ENCODE data around the gene PRM1. TPM values are rescaled to one million over a fixed set of nuclear protein-coding genes. Genes with fewer than 3 reads are reported as not detected.

Gene PRM1
- total and polyA plus RNA-seq, 10 donors, result not detected

DNA sequence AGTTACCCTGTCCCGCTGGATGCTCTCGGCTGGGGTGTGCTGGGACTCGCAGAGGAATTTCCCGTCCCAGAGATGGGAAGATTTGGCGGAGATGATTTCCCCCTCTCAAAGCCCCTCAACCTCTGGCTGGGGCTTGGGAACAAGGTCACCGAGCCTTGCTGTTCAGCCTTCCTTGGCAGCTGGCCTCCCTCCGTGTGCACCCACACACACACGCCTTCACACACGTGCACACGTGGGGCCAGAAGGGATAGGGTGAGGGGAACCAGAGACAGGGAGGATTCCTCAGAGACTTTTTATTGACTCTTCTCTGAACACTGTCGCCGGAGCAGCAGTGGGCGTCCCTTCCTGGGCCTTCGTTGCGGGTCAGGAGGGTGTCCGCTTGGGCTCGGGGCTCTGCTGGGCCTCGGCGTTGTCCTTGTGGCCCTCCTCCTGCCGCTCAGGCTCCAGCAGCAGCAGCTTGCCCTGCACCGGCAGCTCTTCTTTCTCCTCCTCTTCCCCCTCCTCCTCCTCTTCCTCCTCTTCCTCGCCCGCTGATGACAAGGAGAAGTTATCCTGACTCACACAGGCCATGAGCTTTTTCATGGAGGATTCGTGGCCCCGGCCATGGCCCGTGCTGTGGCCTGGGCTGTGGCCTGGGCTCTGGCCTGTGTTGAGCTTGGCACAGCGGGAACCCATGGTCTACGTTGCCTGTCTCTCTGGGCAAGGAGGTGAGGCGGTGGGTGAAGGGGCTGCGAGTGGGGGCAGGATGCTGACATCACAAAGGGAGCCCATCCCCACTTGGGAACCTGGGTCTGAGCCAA lies 8.0 kb downstream of the PRM1 start, which contains the start of gene PRM3:
TSS of gene PRM3 (minus strand) at position 709 of the 800 bp plus-strand sequence. CDS start at position 675, 34 bp downstream.
- H3K4me1 ChIP-seq, result no peaks in the 10 kb centered on the region
- no peaks in the 10 kb centered on the region for H3K27me3 ChIP-seq (replicated peaks in 1 of 7)
- no peak for TF ChIP-seq POLR2A (IDR thresholded peaks at IDR 0.05)
- TF ChIP-seq POLR2AphosphoS5 (IDR thresholded peaks at IDR 0.05), result no peak
- TF ChIP-seq, protein P1, sequence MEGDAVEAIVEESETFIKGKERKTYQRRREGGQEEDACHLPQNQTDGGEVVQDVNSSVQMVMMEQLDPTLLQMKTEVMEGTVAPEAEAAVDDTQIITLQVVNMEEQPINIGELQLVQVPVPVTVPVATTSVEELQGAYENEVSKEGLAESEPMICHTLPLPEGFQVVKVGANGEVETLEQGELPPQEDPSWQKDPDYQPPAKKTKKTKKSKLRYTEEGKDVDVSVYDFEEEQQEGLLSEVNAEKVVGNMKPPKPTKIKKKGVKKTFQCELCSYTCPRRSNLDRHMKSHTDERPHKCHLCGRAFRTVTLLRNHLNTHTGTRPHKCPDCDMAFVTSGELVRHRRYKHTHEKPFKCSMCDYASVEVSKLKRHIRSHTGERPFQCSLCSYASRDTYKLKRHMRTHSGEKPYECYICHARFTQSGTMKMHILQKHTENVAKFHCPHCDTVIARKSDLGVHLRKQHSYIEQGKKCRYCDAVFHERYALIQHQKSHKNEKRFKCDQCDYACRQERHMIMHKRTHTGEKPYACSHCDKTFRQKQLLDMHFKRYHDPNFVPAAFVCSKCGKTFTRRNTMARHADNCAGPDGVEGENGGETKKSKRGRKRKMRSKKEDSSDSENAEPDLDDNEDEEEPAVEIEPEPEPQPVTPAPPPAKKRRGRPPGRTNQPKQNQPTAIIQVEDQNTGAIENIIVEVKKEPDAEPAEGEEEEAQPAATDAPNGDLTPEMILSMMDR (IDR thresholded peaks at IDR 0.05 in 8 of 11, conservative IDR thresholded peaks at IDR 0.05 in 3 of 11), result no peak
- intact Hi-C loops (cut with DNase I; ENCODE audit: low total_unique reads), result no loop called here
- no peaks in the 10 kb centered on the region for H3K36me3 ChIP-seq
- no peak within 1 kb of the TSS for H3K4me3 ChIP-seq
- DNase-seq, result no peak
- 74 to 90% (median 84%) methylated on average over 27 to 30 of the region's 30 CpGs for WGBS, 5 donors
- no peaks in the 10 kb centered on the region for H3K9me3 ChIP-seq
- no peak within 1 kb of the TSS for H3K27ac ChIP-seq

DNA sequence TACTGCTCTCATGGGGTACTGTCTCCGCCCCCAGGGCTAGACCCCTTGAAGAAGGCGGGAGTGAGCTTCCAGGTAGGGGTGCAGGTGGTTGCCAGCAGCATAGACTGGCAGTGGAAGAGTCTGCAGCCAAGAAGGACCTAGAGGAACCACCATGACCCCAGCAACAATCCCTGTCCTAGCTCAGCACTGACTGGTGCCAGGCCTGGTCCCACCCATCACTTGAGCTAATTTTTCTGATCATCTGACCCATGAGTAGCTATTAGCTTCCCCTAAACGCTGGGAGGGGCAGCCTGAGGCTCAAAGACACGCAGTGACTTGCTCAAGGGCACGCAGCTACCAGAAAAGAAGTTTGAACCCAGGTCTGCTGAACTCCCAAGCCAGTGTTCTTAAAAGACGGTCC lies 8.6 kb downstream of the PRM1 start:
- no peak overlapping the region for H3K4me3 ChIP-seq
- TF ChIP-seq, protein P1 (IDR thresholded peaks at IDR 0.05 in 8 of 11, conservative IDR thresholded peaks at IDR 0.05 in 3 of 11), result no peak
- TF ChIP-seq POLR2A (IDR thresholded peaks at IDR 0.05) (no peak), POLR2AphosphoS5 (IDR thresholded peaks at IDR 0.05) (no peak)
- intact Hi-C loops (cut with DNase I; ENCODE audit: low total_unique reads), result no loop called here
- DNase-seq, result no peak
- H3K27ac ChIP-seq, result no peak overlapping the region
- WGBS, 5 donors, result 83 to 94% (median 91%) methylated on average over 6 of the region's 6 CpGs
- no peaks in the 10 kb centered on the region for H3K36me3 ChIP-seq
- no peaks in the 10 kb centered on the region for H3K4me1 ChIP-seq
- no peaks in the 10 kb centered on the region for H3K9me3 ChIP-seq
- no peaks in the 10 kb centered on the region for H3K27me3 ChIP-seq (replicated peaks in 1 of 7)

DNA sequence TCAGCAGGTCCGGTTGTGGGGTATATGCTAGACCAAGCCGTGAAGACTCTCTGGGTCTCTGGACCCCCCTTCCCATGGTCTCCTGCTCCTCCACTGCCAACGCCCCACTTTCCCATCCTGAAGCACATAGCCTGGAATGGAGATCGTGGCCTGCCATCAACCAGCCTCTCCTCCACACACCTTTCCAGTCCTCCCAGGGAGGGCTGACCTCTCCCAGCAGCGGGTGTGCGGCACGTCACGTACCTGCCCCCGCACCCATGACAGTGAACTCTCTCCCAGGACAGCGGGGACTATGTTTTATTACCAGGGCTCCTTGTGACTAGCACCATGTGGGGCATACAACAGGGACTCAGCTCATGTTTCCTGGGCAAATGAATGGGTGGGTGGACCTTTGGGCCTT lies 9.5 kb downstream of the PRM1 start:
- no peaks in the 10 kb centered on the region for H3K4me1 ChIP-seq
- no peaks in the 10 kb centered on the region for H3K36me3 ChIP-seq
- TF ChIP-seq POLR2A (IDR thresholded peaks at IDR 0.05) (no peak), POLR2AphosphoS5 (IDR thresholded peaks at IDR 0.05) (no peak)
- TF ChIP-seq, protein P1 (IDR thresholded peaks at IDR 0.05 in 8 of 11, conservative IDR thresholded peaks at IDR 0.05 in 3 of 11), result no peak
- intact Hi-C loops (cut with DNase I; ENCODE audit: low total_unique reads), result no loop called here
- H3K27ac ChIP-seq, result no peak overlapping the region
- no peak overlapping the region for H3K4me3 ChIP-seq
- no peaks in the 10 kb centered on the region for H3K27me3 ChIP-seq (replicated peaks in 1 of 7)
- WGBS, 5 donors, result 95 to 97% (median 95%) methylated on average over 10 of the region's 10 CpGs
- no peak for DNase-seq
- no peaks in the 10 kb centered on the region for H3K9me3 ChIP-seq

DNA sequence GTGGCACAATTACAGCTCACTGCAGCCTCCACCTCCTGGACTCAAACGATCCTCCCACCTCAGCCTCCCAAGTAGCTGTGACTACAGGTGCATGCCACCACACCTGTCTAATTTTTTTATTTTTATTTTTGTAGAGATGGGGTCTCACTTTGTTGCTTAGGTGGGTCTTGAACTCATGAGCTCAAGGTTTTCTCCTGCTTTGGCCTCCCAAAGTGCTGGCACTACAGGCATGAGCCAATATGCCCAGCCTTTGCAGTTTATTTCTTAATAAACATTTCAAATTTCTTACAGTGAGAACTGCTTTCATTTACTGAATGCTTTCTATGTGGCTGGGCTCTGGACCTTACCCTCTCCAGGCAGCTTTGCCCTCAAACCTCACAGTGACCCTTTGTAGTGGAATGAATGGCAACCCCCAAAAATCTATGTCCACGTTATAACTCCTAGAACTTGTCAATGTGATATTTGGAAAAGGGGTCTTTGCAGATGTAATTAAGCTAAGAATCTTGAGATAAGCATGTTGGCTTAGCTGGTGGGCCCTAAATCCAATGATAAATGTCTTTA lies 10.4 kb downstream of the PRM1 start:
- Histone ChIP-seq H3K36me3 (no peaks in the 10 kb centered on the region), H3K27me3 (replicated peaks in 1 of 7) (no peaks in the 10 kb centered on the region), H3K27ac (no peak overlapping the region), H3K4me3 (no peak overlapping the region), H3K9me3 (no peaks in the 10 kb centered on the region), H3K4me1 (no peaks in the 10 kb centered on the region)
- intact Hi-C loops (cut with DNase I; ENCODE audit: low total_unique reads), result no loop called here
- no peak for DNase-seq
- TF ChIP-seq POLR2A (IDR thresholded peaks at IDR 0.05), result no peak
- TF ChIP-seq POLR2AphosphoS5 (IDR thresholded peaks at IDR 0.05), result no peak
- TF ChIP-seq, protein P1 (IDR thresholded peaks at IDR 0.05 in 8 of 11, conservative IDR thresholded peaks at IDR 0.05 in 3 of 11), result no peak
- WGBS, 5 donors, result 78 to 97% (median 93%) methylated on average over 2 of the region's 2 CpGs

Measured in spleen (tissue), 11 donors.